GM23338 (cell line): ENCODE data around the gene TOLLIP. TPM values are rescaled to one million over a fixed set of nuclear protein-coding genes. Genes with fewer than 3 reads are reported as not detected.

Experiments
- ATAC-seq: fragments of 200-7000 bp; cut with Tn5 transposase; 3 replicates; pipeline ENCODE4 v1.9.1; 2020
- DNase-seq: peaks from one replicate; pipeline ENCODE4 v3.0.0-alpha.2; 2015; ENCODE audit warnings: low spot score
- H2AFZ ChIP-seq: fragments of 200-600 bp; sonication (generic); 2 replicates; pipeline ENCODE4 v1.8.0; 2016; ENCODE audit warnings: antibody characterized with exemption, mild to moderate bottlenecking, moderate library complexity
- H3F3A ChIP-seq: fragments of 200-600 bp; sonication (generic); replicated peaks from 2 replicates; pipeline ENCODE4 v1.8.0; 2017; ENCODE audit warnings: antibody characterized with exemption, mixed run types, low read depth
- H3K27ac ChIP-seq: fragments of 200-600 bp; sonication (generic); 2 replicates; pipeline ENCODE4 v1.6.1; 2016; ENCODE audit warnings: low read depth
- H3K27me3 ChIP-seq: fragments of 200-600 bp; sonication (generic); 2 replicates; pipeline ENCODE4 v1.8.0; 2016; ENCODE audit warnings: mild to moderate bottlenecking, mixed run types, moderate library complexity; ENCODE audit not compliant: insufficient read depth
- H3K36me3 ChIP-seq: fragments of 200-600 bp; sonication (generic); 2 replicates; pipeline ENCODE4 v1.8.0; 2016; ENCODE audit warnings: mild to moderate bottlenecking; ENCODE audit not compliant: insufficient read depth
- H3K4me1 ChIP-seq: fragments of 200-600 bp; sonication (generic); 2 replicates; pipeline ENCODE4 v1.8.0; 2016; ENCODE audit warnings: mild to moderate bottlenecking, moderate library complexity; ENCODE audit not compliant: insufficient read depth
- H3K4me2 ChIP-seq: fragments of 200-600 bp; sonication (generic); 2 replicates; pipeline ENCODE4 v1.7.1; 2017; ENCODE audit warnings: mixed run types
- H3K4me3 ChIP-seq: fragments of 200-600 bp; sonication (generic); 2 replicates; pipeline ENCODE4 v1.6.1; 2016; ENCODE audit warnings: mixed run types
- H3K79me2 ChIP-seq: fragments of 200-600 bp; sonication (generic); replicated peaks from 2 replicates; pipeline ENCODE4 v1.8.0; 2017; ENCODE audit warnings: mild to moderate bottlenecking; ENCODE audit not compliant: insufficient read depth
- H3K9me2 ChIP-seq: fragments of 200-600 bp; sonication (generic); 2 replicates; pipeline ENCODE4 v1.8.0; 2017; ENCODE audit not compliant: insufficient read depth
- H4K20me1 ChIP-seq: fragments of 200-600 bp; sonication (generic); replicated peaks from 2 replicates; pipeline ENCODE4 v1.8.0; 2017; ENCODE audit warnings: mild to moderate bottlenecking; ENCODE audit not compliant: insufficient read depth
- H3K27ac Mint-ChIP-seq: 2 replicates; pipeline ENCODE4 v1.8.0; 2020; ENCODE audit warnings: inconsistent platforms, mild to moderate bottlenecking, moderate library complexity, mixed read lengths
- H3K27me3 Mint-ChIP-seq: 3 replicates; pipeline ENCODE4 v1.8.0; 2022; ENCODE audit warnings: low read depth, mild to moderate bottlenecking, moderate library complexity, mixed read lengths, inconsistent platforms; ENCODE audit not compliant: insufficient read depth, poor library complexity
- H3K36me3 Mint-ChIP-seq: 3 replicates; pipeline ENCODE4 v1.8.0; 2021; ENCODE audit warnings: low read depth, mild to moderate bottlenecking, inconsistent platforms, moderate library complexity, mixed read lengths
- H3K4me1 Mint-ChIP-seq: 3 replicates; pipeline ENCODE4 v1.8.0; 2020; ENCODE audit warnings: mild to moderate bottlenecking, inconsistent platforms, mixed read lengths
- H3K4me3 Mint-ChIP-seq: 3 replicates; pipeline ENCODE4 v1.8.0; 2021; ENCODE audit warnings: moderate library complexity, mild to moderate bottlenecking, inconsistent platforms, mixed read lengths
- H3K9me3 Mint-ChIP-seq: 3 replicates; pipeline ENCODE4 v1.8.0; 2020; ENCODE audit warnings: moderate library complexity, mild to moderate bottlenecking, inconsistent platforms, mixed read lengths
- CREB1 ChIP-seq: fragments of 250-450 bp; sonication (Bioruptor Pico); IDR thresholded peaks from 2 replicates; pipeline ENCODE4 v1.5.0; 2020; ENCODE audit warnings: low read depth, mild to moderate bottlenecking, moderate library complexity
- CTCF ChIP-seq, 2 experiments: fragments of 200-600 bp in 1 of 2; sonication (generic) in 1 of 2; conservative IDR thresholded peaks; 2 replicates each; pipeline versions ENCODE4 v1.5.1 to v1.6.1; 2016 to 2017; ENCODE audit warnings: antibody characterized with exemption in 2 of 2, low read depth in 2 of 2, mild to moderate bottlenecking in 2 of 2, moderate library complexity in 1 of 2
- ETS1 ChIP-seq: IDR thresholded peaks from 2 replicates; pipeline ENCODE4 v1.6.1; 2016; ENCODE audit warnings: antibody characterized with exemption
- EZH2 ChIP-seq: fragments of 200-600 bp; sonication (generic); IDR thresholded peaks from one replicate; pipeline ENCODE4 v1.8.0; 2017; ENCODE audit warnings: antibody characterized with exemption, mild to moderate bottlenecking, low read depth; ENCODE audit not compliant: unreplicated experiment
- EZH2phosphoT487 ChIP-seq: fragments of 200-600 bp; sonication (generic); IDR thresholded peaks from one replicate; pipeline ENCODE4 v1.8.1; 2018; ENCODE audit warnings: antibody characterized with exemption; ENCODE audit not compliant: unreplicated experiment
- JUNB ChIP-seq: IDR thresholded peaks from one replicate; pipeline ENCODE4 v1.6.1; 2016; ENCODE audit warnings: antibody characterized with exemption; ENCODE audit not compliant: unreplicated experiment
- NANOG ChIP-seq: IDR thresholded peaks from 2 replicates; pipeline ENCODE4 v1.6.1; 2016; ENCODE audit warnings: antibody characterized with exemption, borderline replicate concordance
- POLR2AphosphoS5 ChIP-seq: IDR thresholded peaks from 2 replicates; pipeline ENCODE4 v1.6.1; 2016; ENCODE audit warnings: antibody characterized with exemption, low read depth
- REST ChIP-seq: IDR thresholded peaks from one replicate; pipeline ENCODE4 v1.6.1; 2018; ENCODE audit warnings: antibody characterized with exemption; ENCODE audit not compliant: unreplicated experiment
- STAT1 ChIP-seq: IDR thresholded peaks from one replicate; pipeline ENCODE4 v1.6.1; 2016; ENCODE audit warnings: antibody characterized with exemption; ENCODE audit not compliant: unreplicated experiment
- ZNF114 ChIP-seq: fragments of 250-450 bp; sonication (Bioruptor Pico); IDR thresholded peaks from 2 replicates; pipeline ENCODE4 v1.5.0; 2020; ENCODE audit warnings: mild to moderate bottlenecking, moderate library complexity
- ZNF331 ChIP-seq: fragments of 250-450 bp; sonication (Bioruptor Pico); IDR thresholded peaks from 2 replicates; pipeline ENCODE4 v1.5.0; 2020; ENCODE audit warnings: low read depth, mild to moderate bottlenecking, moderate library complexity
- ZNF462 ChIP-seq: fragments of 250-450 bp; sonication (Bioruptor Pico); IDR thresholded peaks from 2 replicates; pipeline ENCODE4 v1.5.0; 2020; ENCODE audit warnings: mild to moderate bottlenecking, moderate library complexity
- polyA plus RNA-seq: library from polyadenylated mRNA; unstranded; fragments of >200 nt; fragmentation: Nextera tagmentation; extraction: Ambion mirVana; gene quantifications from 2 replicates; pipeline ENCODE4 v1.2.1, GENCODE V29; 2016
- total RNA-seq: library from RNA; depleted of rRNA; stranded (reverse); fragments of >200 nt; shearing (Covaris generic); gene quantifications from 2 replicates; pipeline ENCODE4 v1.2.3, GENCODE V29; 2014

Gene TOLLIP
- total and polyA plus RNA-seq, 2 experiments from 2014 or later: 13.5 to 18.0 TPM

- Mint-ChIP-seq H3K9me3 (peaks cover 10% of the 10 kb centered on the region; the same call in 2 of the 3 replicates), H3K27me3 (peaks cover 4% of the 10 kb centered on the region), H3K27ac (no peak overlapping the region), H3K36me3 (peaks cover 58% of the 10 kb centered on the region), H3K4me3 (no peak overlapping the region), H3K4me1 (no peaks in the 10 kb centered on the region)
- Histone ChIP-seq H3K4me2 (no peak overlapping the region), H3K4me1 (no peaks in the 10 kb centered on the region), H2AFZ (no peak overlapping the region), H3K79me2 (peaks cover 4% of the 10 kb centered on the region; the same call in 1 of the 2 replicates), H4K20me1 (no peaks in the 10 kb centered on the region), H3K27ac (no peak overlapping the region), H3K27me3 (no peaks in the 10 kb centered on the region), H3F3A (no peaks in the 10 kb centered on the region), H3K36me3 (no peaks in the 10 kb centered on the region), H3K4me3 (no peak overlapping the region), H3K9me2 (no peaks in the 10 kb centered on the region)
- TF ChIP-seq STAT1 (no peak), ZNF114 (CRISPR knock-in tag) (no peak), NANOG (no peak), CREB1 (CRISPR knock-in tag) (no peak), CTCF (conservative IDR thresholded peaks at IDR 0.05; ENCODE audit: low read depth in 2 of 2) (no peak), REST (no peak), ZNF462 (CRISPR knock-in tag) (no peak), JUNB (no peak), ZNF331 (CRISPR knock-in tag) (no peak), EZH2phosphoT487 (no peak), POLR2AphosphoS5 (no peak), EZH2 (no peak), ETS1 (no peak)
- DNase-seq (no peak), ATAC-seq (no peak)
Observed at GRCh38 chr11:1289211-1289935, 20.1 kb downstream of the TOLLIP start.
